GM23338 (cell line): ENCODE results near the gene ZNF516. TPM values are rescaled to one million over a fixed set of nuclear protein-coding genes. Genes with fewer than 3 reads are reported as not detected.

Experiments used
- CREB1 ChIP-seq: fragments of 250-450 bp; sonication (Bioruptor Pico); IDR thresholded peaks from 2 replicates; pipeline ENCODE4 v1.5.0; 2020; ENCODE audit warnings: low read depth, mild to moderate bottlenecking, moderate library complexity
- CTCF ChIP-seq, 2 experiments: fragments of 200-600 bp in 1 of 2; sonication (generic) in 1 of 2; conservative IDR thresholded peaks; 2 replicates each; pipeline versions ENCODE4 v1.5.1 to v1.6.1; 2016 to 2017; ENCODE audit warnings: antibody characterized with exemption in 2 of 2, low read depth in 2 of 2, mild to moderate bottlenecking in 2 of 2, moderate library complexity in 1 of 2
- ETS1 ChIP-seq: IDR thresholded peaks from 2 replicates; pipeline ENCODE4 v1.6.1; 2016; ENCODE audit warnings: antibody characterized with exemption
- EZH2 ChIP-seq: fragments of 200-600 bp; sonication (generic); IDR thresholded peaks from one replicate; pipeline ENCODE4 v1.8.0; 2017; ENCODE audit warnings: antibody characterized with exemption, mild to moderate bottlenecking, low read depth; ENCODE audit not compliant: unreplicated experiment
- EZH2phosphoT487 ChIP-seq: fragments of 200-600 bp; sonication (generic); IDR thresholded peaks from one replicate; pipeline ENCODE4 v1.8.1; 2018; ENCODE audit warnings: antibody characterized with exemption; ENCODE audit not compliant: unreplicated experiment
- JUNB ChIP-seq: IDR thresholded peaks from one replicate; pipeline ENCODE4 v1.6.1; 2016; ENCODE audit warnings: antibody characterized with exemption; ENCODE audit not compliant: unreplicated experiment
- NANOG ChIP-seq: IDR thresholded peaks from 2 replicates; pipeline ENCODE4 v1.6.1; 2016; ENCODE audit warnings: antibody characterized with exemption, borderline replicate concordance
- POLR2AphosphoS5 ChIP-seq: IDR thresholded peaks from 2 replicates; pipeline ENCODE4 v1.6.1; 2016; ENCODE audit warnings: antibody characterized with exemption, low read depth
- STAT1 ChIP-seq: IDR thresholded peaks from one replicate; pipeline ENCODE4 v1.6.1; 2016; ENCODE audit warnings: antibody characterized with exemption; ENCODE audit not compliant: unreplicated experiment
- ZNF114 ChIP-seq: fragments of 250-450 bp; sonication (Bioruptor Pico); IDR thresholded peaks from 2 replicates; pipeline ENCODE4 v1.5.0; 2020; ENCODE audit warnings: mild to moderate bottlenecking, moderate library complexity
- ZNF331 ChIP-seq: fragments of 250-450 bp; sonication (Bioruptor Pico); IDR thresholded peaks from 2 replicates; pipeline ENCODE4 v1.5.0; 2020; ENCODE audit warnings: low read depth, mild to moderate bottlenecking, moderate library complexity
- ZNF462 ChIP-seq: fragments of 250-450 bp; sonication (Bioruptor Pico); IDR thresholded peaks from 2 replicates; pipeline ENCODE4 v1.5.0; 2020; ENCODE audit warnings: mild to moderate bottlenecking, moderate library complexity
- polyA plus RNA-seq: library from polyadenylated mRNA; unstranded; fragments of >200 nt; fragmentation: Nextera tagmentation; extraction: Ambion mirVana; gene quantifications from 2 replicates; pipeline ENCODE4 v1.2.1, GENCODE V29; 2016
- total RNA-seq: library from RNA; depleted of rRNA; stranded (reverse); fragments of >200 nt; shearing (Covaris generic); gene quantifications from 2 replicates; pipeline ENCODE4 v1.2.3, GENCODE V29; 2014

The ZNF516 gene
- total and polyA plus RNA-seq, 2 experiments from 2014 or later = 11.9 to 24.2 TPM

- TF ChIP-seq ZNF462 (no peak), NANOG (no peak), EZH2phosphoT487 (no peak), POLR2AphosphoS5 (no peak), EZH2 (no peak), CREB1 (no peak), ETS1 (no peak), CTCF (conservative IDR thresholded peaks at IDR 0.05; ENCODE audit: low read depth in 2 of 2) (no peak), ZNF114 (CRISPR knock-in tag) (no peak), ZNF331 (CRISPR knock-in tag) (no peak), JUNB (no peak), STAT1 (no peak)
Observed at GRCh38 chr18:76353046-76353445, 142.0 kb downstream of the ZNF516 start (continued).
